Pancreas (tissue), 10 donors: ENCODE results near the gene RIMS1. TPM values are rescaled to one million over a fixed set of nuclear protein-coding genes. Genes with fewer than 3 reads are reported as not detected.
A peak's percentile ranks its signal among the peaks of the same experiment; 100 is the strongest.

Source experiments
- ATAC-seq, 4 donors: fragments of 200-7000 bp; cut with Tn5 transposase; one replicate each; pipeline versions ENCODE4 v1.8.0 to v1.9.1; 2020; ENCODE audit warnings: mild to moderate bottlenecking in 4 of 4, moderate library complexity in 4 of 4
- DNase-seq, 6 donors: peaks; one replicate each; pipeline ENCODE4 v3.0.0-alpha.2; 2020
- FAIRE-seq: peaks from 2 replicates; lab custom pipeline; 2012; peaks lifted over from hg19 to GRCh38; lab: Jason Lieb, UNC
- H3K27ac ChIP-seq, 4 donors: fragments of 200-600 bp; sonication (generic); 1 replicate in 3 of 4; 2 replicates in 1 of 4; pipeline versions ENCODE4 v1.5.0 to v1.8.0; 2020
- H3K27me3 ChIP-seq, 4 donors: fragments of 200-600 bp; one replicate each; pipeline ENCODE4 v1.8.0; 2021
- H3K36me3 ChIP-seq, 3 donors: fragments of 200-600 bp; sonication (generic) in 1 of 3; one replicate each; pipeline versions ENCODE4 v1.5.0 to v1.8.0; 2020 to 2021
- H3K4me1 ChIP-seq, 3 donors: fragments of 200-600 bp; one replicate each; pipeline ENCODE4 v1.8.0; 2021
- H3K4me3 ChIP-seq, 4 donors: fragments of 200-600 bp; sonication (generic) in 2 of 4; one replicate each; pipeline versions ENCODE4 v1.5.0 to v1.8.0; 2020 to 2021
- H3K9me3 ChIP-seq, 4 donors: fragments of 200-600 bp; one replicate each; pipeline ENCODE4 v1.8.0; 2021
- WGBS, 2 donors: extraction: QIAGEN DNeasy Blood & Tissue Kit; methylation state at CpG; one replicate each; pipeline ENCODE4 v1.1.7; 2013; 5-methylcytosine and 5-hydroxymethylcytosine counted together
- intact Hi-C, 3 donors: fragments of 100-400 bp; cut with DNase I; formaldehyde crosslinking; loops; one replicate each; pipeline versions ENCODE4 v1.11.1 to v1.14.2; 2022
- polyA plus RNA-seq, 2 donors: library from polyadenylated mRNA; stranded (reverse); fragments of 200-250 nt; gene quantifications; one replicate each; pipeline ENCODE4 v1.2.3, GENCODE V29; 2013
- total RNA-seq, 6 donors: library from RNA; stranded (reverse); fragmentation: NEBNext Ultra II Directional in 4 of 6; extraction: Animal tissue kit (Norgen Biotek cat#: 25700) in 4 of 6; gene quantifications; one replicate each; pipeline versions ENCODE4 v1.2.1 to v1.2.4, GENCODE V29; 2021 to 2023
- TF ChIP-seq, protein P1 (sequence below), 4 donors: fragments of 200-600 bp; sonication (generic) in 3 of 4; IDR thresholded peaks; one replicate each; pipeline versions ENCODE4 v1.5.0 to v1.8.0; 2021; ENCODE audit warnings: antibody characterized with exemption in 4 of 4
- donor health status: healthy with polysubstance abuse.
- donor health status: DM: no; HTN: no; CAD: no; lungs with moderate emphysema.
- donor health status: DM: no; HTN: no; CAD: no.
- donor health status: control.
- donor health status: control.
- donor health status: Bipolar disorder and iron deficiency.
- donor health status: DM: yes; HTN: yes; CAD: no.
- donor health status: DM: no; HTN: no; CAD: no.
- donor health status: DM: no; HTN: no; CAD: no.
- donor health status: DM: yes; HTN: yes; CAD: no.

Gene RIMS1
- total and polyA plus RNA-seq, 8 donors, result 0.12 to 5.7 (median 3.7) TPM

DNA sequence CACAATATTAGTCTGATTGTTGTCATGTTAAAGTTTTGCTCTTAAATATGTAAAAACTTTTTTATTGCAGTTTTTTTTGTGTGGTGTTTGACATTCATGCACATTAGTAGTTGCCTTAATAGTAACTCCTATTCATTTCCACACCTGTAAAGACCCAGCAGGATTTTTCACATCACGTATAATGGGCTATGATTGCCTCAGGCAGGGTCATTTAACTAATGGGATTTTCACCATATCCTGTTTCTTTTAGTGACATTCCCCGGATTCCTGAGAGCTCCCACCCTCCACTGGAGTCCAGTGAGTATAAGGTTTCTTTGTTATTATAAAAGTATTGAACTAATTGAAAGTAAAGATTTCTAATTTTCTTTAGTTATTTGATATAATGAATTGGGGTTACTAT lies 359.2 kb downstream of the RIMS1 start:
- 64 to 68% methylated on average over 2 of the region's 2 CpGs for WGBS, 2 donors
- DNase-seq (no peak), FAIRE-seq (no peak), ATAC-seq (no peak)
- Histone ChIP-seq H3K36me3 (no peaks in the 10 kb centered on the region), H3K4me3 (no peak overlapping the region), H3K9me3 (no peaks in the 10 kb centered on the region), H3K4me1 (no peaks in the 10 kb centered on the region), H3K27me3 (no peaks in the 10 kb centered on the region), H3K27ac (no peak overlapping the region)
- TF ChIP-seq, protein P1, sequence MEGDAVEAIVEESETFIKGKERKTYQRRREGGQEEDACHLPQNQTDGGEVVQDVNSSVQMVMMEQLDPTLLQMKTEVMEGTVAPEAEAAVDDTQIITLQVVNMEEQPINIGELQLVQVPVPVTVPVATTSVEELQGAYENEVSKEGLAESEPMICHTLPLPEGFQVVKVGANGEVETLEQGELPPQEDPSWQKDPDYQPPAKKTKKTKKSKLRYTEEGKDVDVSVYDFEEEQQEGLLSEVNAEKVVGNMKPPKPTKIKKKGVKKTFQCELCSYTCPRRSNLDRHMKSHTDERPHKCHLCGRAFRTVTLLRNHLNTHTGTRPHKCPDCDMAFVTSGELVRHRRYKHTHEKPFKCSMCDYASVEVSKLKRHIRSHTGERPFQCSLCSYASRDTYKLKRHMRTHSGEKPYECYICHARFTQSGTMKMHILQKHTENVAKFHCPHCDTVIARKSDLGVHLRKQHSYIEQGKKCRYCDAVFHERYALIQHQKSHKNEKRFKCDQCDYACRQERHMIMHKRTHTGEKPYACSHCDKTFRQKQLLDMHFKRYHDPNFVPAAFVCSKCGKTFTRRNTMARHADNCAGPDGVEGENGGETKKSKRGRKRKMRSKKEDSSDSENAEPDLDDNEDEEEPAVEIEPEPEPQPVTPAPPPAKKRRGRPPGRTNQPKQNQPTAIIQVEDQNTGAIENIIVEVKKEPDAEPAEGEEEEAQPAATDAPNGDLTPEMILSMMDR (IDR thresholded peaks at IDR 0.05), result no peak
- intact Hi-C loops, result no loop called here

DNA sequence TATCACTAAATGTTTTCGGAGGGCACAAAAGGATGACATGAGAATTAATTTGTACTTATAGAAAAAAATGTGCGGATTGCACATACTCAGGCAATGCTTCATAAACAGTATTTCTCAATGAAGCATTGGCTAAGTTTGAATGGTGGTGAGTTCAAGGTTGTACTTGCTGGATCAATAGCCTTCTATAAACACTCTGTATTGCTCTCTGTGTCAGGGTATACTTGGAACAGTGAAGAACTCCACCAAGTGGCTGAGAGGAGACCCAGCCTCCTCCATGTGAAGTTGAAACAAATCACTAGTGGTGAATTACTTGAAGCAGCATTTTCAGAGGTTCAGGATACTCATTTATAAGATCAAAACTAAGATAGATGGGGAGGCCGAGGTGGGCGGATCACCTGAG lies 360.6 kb downstream of the RIMS1 start:
- intact Hi-C loops, result no loop called here
- Histone ChIP-seq H3K36me3 (no peaks in the 10 kb centered on the region), H3K4me1 (no peaks in the 10 kb centered on the region), H3K4me3 (no peak overlapping the region), H3K9me3 (no peaks in the 10 kb centered on the region), H3K27me3 (no peaks in the 10 kb centered on the region), H3K27ac (no peak overlapping the region)
- ATAC-seq (peak in 3 of 4 donors; percentile 48 to 75 (median 61)), FAIRE-seq (no peak), DNase-seq (no peak)
- 80 to 84% methylated on average over 4 of the region's 4 CpGs for WGBS, 2 donors
- TF ChIP-seq, protein P1 (IDR thresholded peaks at IDR 0.05), result no peak

DNA sequence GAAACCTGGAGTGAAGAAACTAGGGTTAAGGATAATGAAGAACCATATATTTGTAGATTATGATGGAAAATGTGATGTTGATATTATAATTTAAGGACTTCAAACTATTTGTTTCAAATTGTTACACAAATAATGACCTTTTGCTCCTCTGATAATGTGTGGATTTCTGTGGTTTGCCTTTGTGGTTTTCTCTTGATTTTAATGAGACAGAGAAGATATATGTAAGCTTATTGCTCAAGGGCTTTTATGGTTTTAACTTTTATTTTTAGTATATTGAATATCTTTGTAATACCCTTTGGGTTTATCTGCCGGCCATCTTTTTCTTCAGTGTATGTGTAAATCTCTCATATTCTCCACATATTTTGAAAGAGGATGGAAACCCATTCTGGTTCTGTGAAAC lies 362.3 kb downstream of the RIMS1 start:
- TF ChIP-seq, protein P1 (IDR thresholded peaks at IDR 0.05), result no peak

DNA sequence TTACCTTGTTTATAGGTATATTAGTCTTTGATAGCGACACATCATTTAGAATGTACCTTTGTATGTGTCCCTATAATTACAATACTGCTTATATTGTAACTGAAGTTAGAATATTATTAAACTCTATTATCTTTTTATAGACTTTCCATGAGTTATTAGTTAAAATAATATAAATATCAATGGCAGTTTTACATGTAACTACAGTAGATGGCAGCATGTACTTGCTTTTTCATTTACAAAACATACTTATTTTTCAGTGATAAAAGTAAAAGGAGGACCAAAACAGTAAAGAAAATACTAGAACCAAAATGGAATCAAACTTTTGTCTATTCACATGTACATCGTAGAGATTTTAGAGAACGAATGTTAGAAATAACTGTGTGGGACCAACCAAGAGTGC lies 364.3 kb downstream of the RIMS1 start:
- WGBS, 2 donors, result 96 to 98% methylated on average over 3 of the region's 3 CpGs
- no peak for ATAC-seq
- peak; percentile 26 for FAIRE-seq
- intact Hi-C loops, result no loop called here
- H3K4me1 ChIP-seq, result no peaks in the 10 kb centered on the region
- no peaks in the 10 kb centered on the region for H3K36me3 ChIP-seq
- TF ChIP-seq, protein P1 (IDR thresholded peaks at IDR 0.05), result no peak
- no peak for DNase-seq
- H3K27ac ChIP-seq, result no peak overlapping the region
- H3K9me3 ChIP-seq, result no peaks in the 10 kb centered on the region
- H3K4me3 ChIP-seq, result no peak overlapping the region
- no peaks in the 10 kb centered on the region for H3K27me3 ChIP-seq

More for the DNA sequence above, 362.3 kb downstream of the RIMS1 start:
- H3K27ac ChIP-seq, result no peak overlapping the region
- DNase-seq, result no peak
- ATAC-seq, result no peak
- no peaks in the 10 kb centered on the region for H3K4me1 ChIP-seq
- 90 to 93% methylated on average over 1 of the region's 1 CpG for WGBS, 2 donors
- H3K27me3 ChIP-seq, result no peaks in the 10 kb centered on the region
- no peaks in the 10 kb centered on the region for H3K36me3 ChIP-seq
- intact Hi-C loops, result no loop called here
- FAIRE-seq, result no peak
- H3K4me3 ChIP-seq, result no peak overlapping the region
- H3K9me3 ChIP-seq, result no peaks in the 10 kb centered on the region

DNA sequence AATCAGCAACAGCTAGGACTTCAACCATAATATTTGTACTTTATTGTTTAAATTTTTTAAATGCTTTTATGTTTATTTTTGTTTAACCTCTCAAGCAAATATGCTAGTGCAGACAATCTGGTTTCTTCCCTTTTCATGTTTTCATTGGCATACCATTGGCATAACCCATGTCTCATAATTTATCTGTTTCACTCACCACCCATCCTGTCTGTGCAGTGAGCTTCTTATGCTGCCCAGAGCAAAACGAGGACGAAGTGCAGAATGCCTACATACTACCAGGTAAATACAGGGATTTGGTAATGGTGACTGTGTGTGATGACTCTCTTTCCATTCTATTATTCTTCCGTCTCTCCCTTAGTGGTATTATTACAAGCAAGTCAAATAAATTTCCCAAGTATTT lies 374.1 kb downstream of the RIMS1 start:
- intact Hi-C loops, result no loop called here
- no peak for FAIRE-seq

More for the DNA sequence above, 374.1 kb downstream of the RIMS1 start:
- Histone ChIP-seq H3K27ac (no peak overlapping the region), H3K27me3 (no peaks in the 10 kb centered on the region), H3K4me1 (no peaks in the 10 kb centered on the region), H3K36me3 (no peaks in the 10 kb centered on the region), H3K4me3 (no peak overlapping the region), H3K9me3 (no peaks in the 10 kb centered on the region)
- TF ChIP-seq, protein P1 (IDR thresholded peaks at IDR 0.05), result no peak
- DNase-seq (no peak), ATAC-seq (no peak)
- 71 to 77% methylated on average over 3 of the region's 3 CpGs for WGBS, 2 donors
